Smooth muscle cell (in vitro differentiated cells): Measurements from ENCODE around the gene S1PR5. TPM values are rescaled to one million over a fixed set of nuclear protein-coding genes. Genes with fewer than 3 reads are reported as not detected.

Source experiments
- DNase-seq: peaks from one replicate; lab custom pipeline; 2025; ENCODE audit not compliant: unreplicated experiment; lab: John Stamatoyannopoulos, UW
- H2AFZ ChIP-seq: fragments of 200-600 bp; sonication (generic); 2 replicates; pipeline ENCODE4 v1.6.0; 2016; ENCODE audit warnings: antibody characterized with exemption, low read depth, mild to moderate bottlenecking
- H3F3A ChIP-seq: fragments of 200-600 bp; sonication (generic); 2 replicates; pipeline ENCODE4 v1.6.0; 2017; ENCODE audit warnings: antibody characterized with exemption, low read depth
- H3K27ac ChIP-seq: fragments of 200-600 bp; sonication (generic); 2 replicates; pipeline ENCODE4 v1.5.1; 2016; ENCODE audit warnings: low read depth, mild to moderate bottlenecking
- H3K27me3 ChIP-seq: fragments of 200-600 bp; sonication (generic); 2 replicates; pipeline ENCODE4 v1.6.1; 2016; ENCODE audit warnings: low read depth, mild to moderate bottlenecking
- H3K36me3 ChIP-seq: fragments of 200-600 bp; sonication (generic); 2 replicates; pipeline ENCODE4 v1.5.1; 2016; ENCODE audit warnings: low read depth
- H3K4me1 ChIP-seq: fragments of 200-600 bp; sonication (generic); 2 replicates; pipeline ENCODE4 v1.5.1; 2016; ENCODE audit warnings: low read depth
- H3K4me2 ChIP-seq: fragments of 200-600 bp; sonication (generic); 2 replicates; pipeline ENCODE4 v1.6.0; 2016; ENCODE audit warnings: mild to moderate bottlenecking
- H3K4me3 ChIP-seq: fragments of 200-600 bp; sonication (generic); 2 replicates; pipeline ENCODE4 v1.5.1; 2016; ENCODE audit warnings: mild to moderate bottlenecking
- H3K79me2 ChIP-seq: fragments of 200-600 bp; sonication (generic); 2 replicates; pipeline ENCODE4 v1.6.0; 2016; ENCODE audit warnings: low read depth, mild to moderate bottlenecking
- H3K9ac ChIP-seq: fragments of 200-600 bp; sonication (generic); 2 replicates; pipeline ENCODE4 v1.6.0; 2016; ENCODE audit warnings: low read depth
- H3K9me3 ChIP-seq: fragments of 200-600 bp; sonication (generic); replicated peaks from 2 replicates; pipeline ENCODE4 v1.5.1; 2016; ENCODE audit warnings: low read depth
- H4K20me1 ChIP-seq: fragments of 200-600 bp; sonication (generic); 2 replicates; pipeline ENCODE4 v1.6.0; 2016; ENCODE audit warnings: low read depth
- WGBS: methylation state at CpG from one replicate; pipeline ENCODE4 v1.1.7; 2016; ENCODE audit warnings: low lambda C conversion rate; 5-methylcytosine and 5-hydroxymethylcytosine counted together
- polyA plus RNA-seq: library from polyadenylated mRNA; unstranded; fragments of >200 nt; fragmentation: Nextera tagmentation; extraction: Ambion mirVana; gene quantifications from 2 replicates; pipeline ENCODE4 v1.2.1, GENCODE V29; 2016
- total RNA-seq: library from RNA; depleted of rRNA; stranded (reverse); fragments of >200 nt; gene quantifications from 2 replicates; pipeline ENCODE4 v1.2.3, GENCODE V29; 2014
- TF ChIP-seq, protein P1 (sequence below): fragments of 200-600 bp; sonication (generic); IDR thresholded peaks from 2 replicates; pipeline ENCODE4 v1.5.1; 2017; ENCODE audit warnings: borderline replicate concordance, mild to moderate bottlenecking, antibody characterized with exemption; ENCODE audit not compliant: insufficient read depth, poor library complexity, severe bottlenecking

S1PR5 gene
- total and polyA plus RNA-seq, 2 experiments from 2014 or later, result 5.3 to 9.0 TPM

DNA sequence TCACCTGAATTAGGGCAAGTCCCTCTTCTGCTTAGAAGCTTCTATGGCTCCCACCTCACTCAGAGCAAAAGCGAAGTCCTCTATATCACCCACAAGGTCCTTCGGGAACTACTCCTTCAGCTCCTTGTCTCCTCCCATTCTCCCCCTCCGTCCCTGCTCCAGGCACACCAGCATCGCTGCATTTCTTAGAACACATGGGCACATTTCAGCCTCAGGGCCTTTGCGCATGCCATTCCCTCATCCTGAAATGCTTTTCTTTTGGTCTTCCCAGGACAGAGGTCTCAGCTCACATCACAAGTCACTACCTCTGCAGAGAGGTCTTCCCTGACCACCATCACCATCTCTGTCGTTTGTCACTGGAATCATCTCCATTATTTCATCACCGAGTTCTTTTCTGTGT, 4.0 kb downstream of the S1PR5 start:
- no peak overlapping the region for H3K4me2 ChIP-seq
- H3K36me3 ChIP-seq, result no peaks in the 10 kb centered on the region
- peaks cover 13% of the 10 kb centered on the region for H3K4me1 ChIP-seq
- H3K27ac ChIP-seq, result no peak overlapping the region
- whole genome bisulfite sequencing, result 91% methylated on average over 7 of the region's 7 CpGs
- no peak for DNase-seq
- no peaks in the 10 kb centered on the region for H3K9me3 ChIP-seq
- H3F3A ChIP-seq, result no peaks in the 10 kb centered on the region
- TF ChIP-seq, protein P1, sequence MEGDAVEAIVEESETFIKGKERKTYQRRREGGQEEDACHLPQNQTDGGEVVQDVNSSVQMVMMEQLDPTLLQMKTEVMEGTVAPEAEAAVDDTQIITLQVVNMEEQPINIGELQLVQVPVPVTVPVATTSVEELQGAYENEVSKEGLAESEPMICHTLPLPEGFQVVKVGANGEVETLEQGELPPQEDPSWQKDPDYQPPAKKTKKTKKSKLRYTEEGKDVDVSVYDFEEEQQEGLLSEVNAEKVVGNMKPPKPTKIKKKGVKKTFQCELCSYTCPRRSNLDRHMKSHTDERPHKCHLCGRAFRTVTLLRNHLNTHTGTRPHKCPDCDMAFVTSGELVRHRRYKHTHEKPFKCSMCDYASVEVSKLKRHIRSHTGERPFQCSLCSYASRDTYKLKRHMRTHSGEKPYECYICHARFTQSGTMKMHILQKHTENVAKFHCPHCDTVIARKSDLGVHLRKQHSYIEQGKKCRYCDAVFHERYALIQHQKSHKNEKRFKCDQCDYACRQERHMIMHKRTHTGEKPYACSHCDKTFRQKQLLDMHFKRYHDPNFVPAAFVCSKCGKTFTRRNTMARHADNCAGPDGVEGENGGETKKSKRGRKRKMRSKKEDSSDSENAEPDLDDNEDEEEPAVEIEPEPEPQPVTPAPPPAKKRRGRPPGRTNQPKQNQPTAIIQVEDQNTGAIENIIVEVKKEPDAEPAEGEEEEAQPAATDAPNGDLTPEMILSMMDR, result no peak
- peaks cover 16% of the 10 kb centered on the region for H3K79me2 ChIP-seq
- no peak overlapping the region for H2AFZ ChIP-seq
- H4K20me1 ChIP-seq, result no peaks in the 10 kb centered on the region
- no peak overlapping the region for H3K4me3 ChIP-seq
- no peak overlapping the region for H3K9ac ChIP-seq
- H3K27me3 ChIP-seq, result peaks cover 19% of the 10 kb centered on the region

- Histone ChIP-seq H2AFZ (no peak overlapping the region), H3K27me3 (peaks cover 19% of the 10 kb centered on the region), H3K36me3 (no peaks in the 10 kb centered on the region), H3K4me3 (no peak overlapping the region), H3F3A (no peaks in the 10 kb centered on the region), H3K4me1 (peaks cover 7% of the 10 kb centered on the region), H3K4me2 (no peak overlapping the region), H4K20me1 (no peaks in the 10 kb centered on the region), H3K9ac (no peak overlapping the region), H3K9me3 (no peaks in the 10 kb centered on the region), H3K27ac (no peak overlapping the region), H3K79me2 (peaks cover 7% of the 10 kb centered on the region)
- TF ChIP-seq, protein P1, result peak; percentile 66
- no peak for DNase-seq
- WGBS, result 18% methylated on average over 15 of the region's 15 CpGs
These were observed 6.9 kb downstream of the S1PR5 start for GRCh38 chr19:10510301-10510802.

DNA sequence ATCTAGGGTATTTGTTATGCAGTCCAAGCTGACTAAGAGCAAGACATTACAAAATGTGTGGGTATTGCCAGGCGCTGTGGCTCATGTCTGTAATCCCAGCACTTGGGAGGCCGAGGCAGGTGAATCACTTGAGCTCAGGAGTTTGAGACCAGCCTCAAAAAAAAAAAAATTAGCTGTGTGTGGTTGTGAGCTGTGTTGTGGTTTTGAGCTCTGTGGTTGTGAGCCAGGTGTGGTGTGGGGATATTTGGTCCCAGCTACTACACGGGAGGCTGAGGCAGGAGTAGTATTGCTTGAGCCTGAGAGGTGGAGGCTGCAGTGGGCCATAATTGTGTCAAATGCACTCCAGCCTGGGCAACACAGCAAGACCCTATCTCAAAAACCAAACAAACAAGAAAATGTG, 8.5 kb downstream of the S1PR5 start:
- Histone ChIP-seq H3K79me2 (no peaks in the 10 kb centered on the region), H3F3A (no peaks in the 10 kb centered on the region), H2AFZ (no peak overlapping the region), H3K36me3 (no peaks in the 10 kb centered on the region), H3K27ac (no peak overlapping the region), H3K27me3 (peaks cover 4% of the 10 kb centered on the region), H3K4me1 (peaks cover 7% of the 10 kb centered on the region), H4K20me1 (no peaks in the 10 kb centered on the region), H3K9me3 (no peaks in the 10 kb centered on the region), H3K4me2 (no peak overlapping the region), H3K4me3 (no peak overlapping the region), H3K9ac (no peak overlapping the region)
- no peak for DNase-seq
- TF ChIP-seq, protein P1, result no peak
- WGBS, result 66% methylated on average over 3 of the region's 3 CpGs

DNA sequence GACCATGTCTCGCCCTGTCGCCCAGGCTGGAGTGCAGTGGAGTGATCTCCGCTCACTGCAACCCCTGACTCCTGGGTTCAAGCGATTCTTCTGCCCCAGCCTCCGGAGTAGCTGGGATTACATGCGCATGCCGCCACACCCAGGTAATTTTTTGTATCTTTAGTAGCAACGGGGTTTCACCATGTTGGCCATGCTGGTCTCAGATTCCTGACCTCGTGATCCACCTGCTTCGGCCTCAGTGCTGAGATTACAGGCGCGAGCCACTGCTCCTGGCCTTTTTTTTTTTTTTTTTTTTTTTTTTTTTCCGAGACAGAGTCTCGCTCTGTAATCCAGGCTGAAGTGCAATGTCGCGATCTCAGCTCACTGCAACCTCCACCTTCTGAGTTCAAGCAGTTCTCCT, 9.2 kb downstream of the S1PR5 start:
- Histone ChIP-seq H3K4me2 (no peak overlapping the region), H3K4me1 (peaks cover 7% of the 10 kb centered on the region), H2AFZ (no peak overlapping the region), H3F3A (no peaks in the 10 kb centered on the region), H3K4me3 (no peak overlapping the region), H3K9me3 (no peaks in the 10 kb centered on the region), H3K27me3 (no peaks in the 10 kb centered on the region), H3K79me2 (no peaks in the 10 kb centered on the region), H3K36me3 (no peaks in the 10 kb centered on the region), H3K27ac (no peak overlapping the region), H3K9ac (no peak overlapping the region), H4K20me1 (no peaks in the 10 kb centered on the region)
- DNase-seq, result no peak
- TF ChIP-seq, protein P1, result no peak
- WGBS, result 89% methylated on average over 14 of the region's 16 CpGs
